ENCODE measurements around the gene SHBG. TPM values are rescaled to one million over a fixed set of nuclear protein-coding genes. Genes with fewer than 3 reads are reported as not detected.

Gene SHBG
- total and polyA plus RNA-seq, 2 experiments from 2014 or later = 0.38 to 0.48 TPM

DNA sequence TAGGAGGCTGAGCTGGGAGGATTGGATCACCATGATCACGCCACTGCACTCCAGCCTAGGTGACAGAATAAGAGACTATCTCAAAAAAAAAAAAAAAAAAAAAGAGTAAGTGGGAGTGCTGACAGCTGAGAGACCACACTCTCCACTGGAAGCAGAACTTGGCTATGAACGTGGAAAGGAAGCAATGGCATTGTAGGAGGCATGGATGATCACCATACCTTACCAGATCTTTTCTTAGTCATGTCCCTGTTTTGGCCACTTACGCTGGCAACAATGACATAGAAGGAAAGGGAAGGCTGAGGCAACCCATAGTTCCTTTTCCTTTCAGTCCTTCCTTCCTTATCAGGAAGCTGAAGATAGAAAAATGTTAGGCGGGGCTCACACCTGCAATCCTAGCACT, 17.1 kb downstream of the SHBG start:
- Histone ChIP-seq H3K9me2 (ENCODE audit: insufficient read depth) (no peaks in the 10 kb centered on the region), H3K79me2 (replicated peaks; ENCODE audit: insufficient read depth) (no peaks in the 10 kb centered on the region), H4K20me1 (replicated peaks; ENCODE audit: insufficient read depth) (no peaks in the 10 kb centered on the region), H3K27ac (ENCODE audit: low read depth) (no peak overlapping the region), H3K36me3 (ENCODE audit: insufficient read depth) (no peaks in the 10 kb centered on the region), H3K4me2 (no peak overlapping the region), H2AFZ (no peak overlapping the region), H3K27me3 (ENCODE audit: insufficient read depth) (peaks cover 23% of the 10 kb centered on the region), H3K4me3 (no peak overlapping the region), H3K4me1 (ENCODE audit: insufficient read depth) (peaks cover 9% of the 10 kb centered on the region; the same call in 1 of the 2 replicates), H3F3A (replicated peaks; ENCODE audit: low read depth) (0 out of 2 replicates have a peak, but pooled peaks cover 4% of the 10 kb centered on the region)
- Mint-ChIP-seq H3K27me3 (ENCODE audit: insufficient read depth, low read depth, poor library complexity) (peaks cover 28% of the 10 kb centered on the region), H3K9me3 (peaks cover 2% of the 10 kb centered on the region; the same call in 1 of the 3 replicates), H3K4me1 (peaks cover 12% of the 10 kb centered on the region), H3K36me3 (ENCODE audit: low read depth) (no peaks in the 10 kb centered on the region), H3K4me3 (no peak overlapping the region), H3K27ac (no peak overlapping the region)
- DNase-seq (ENCODE audit: low spot score) = no peak
- TF ChIP-seq EZH2phosphoT487 (IDR thresholded peaks at IDR 0.05; ENCODE audit: unreplicated experiment) (no peak), CTCF (conservative IDR thresholded peaks at IDR 0.05; ENCODE audit: low read depth in 2 of 2) (no peak), ZNF114 (CRISPR knock-in tag; IDR thresholded peaks at IDR 0.05) (no peak), NANOG (IDR thresholded peaks at IDR 0.05; ENCODE audit: borderline replicate concordance) (no peak), POLR2AphosphoS5 (IDR thresholded peaks at IDR 0.05; ENCODE audit: low read depth) (no peak), STAT1 (IDR thresholded peaks at IDR 0.05; ENCODE audit: unreplicated experiment) (no peak), EZH2 (IDR thresholded peaks at IDR 0.05; ENCODE audit: low read depth, unreplicated experiment) (no peak), CREB1 (CRISPR knock-in tag; IDR thresholded peaks at IDR 0.05; ENCODE audit: low read depth) (no peak), JUNB (IDR thresholded peaks at IDR 0.05; ENCODE audit: unreplicated experiment) (no peak), ZNF331 (CRISPR knock-in tag; IDR thresholded peaks at IDR 0.05; ENCODE audit: low read depth) (no peak)
- TF ChIP-seq, protein P1, sequence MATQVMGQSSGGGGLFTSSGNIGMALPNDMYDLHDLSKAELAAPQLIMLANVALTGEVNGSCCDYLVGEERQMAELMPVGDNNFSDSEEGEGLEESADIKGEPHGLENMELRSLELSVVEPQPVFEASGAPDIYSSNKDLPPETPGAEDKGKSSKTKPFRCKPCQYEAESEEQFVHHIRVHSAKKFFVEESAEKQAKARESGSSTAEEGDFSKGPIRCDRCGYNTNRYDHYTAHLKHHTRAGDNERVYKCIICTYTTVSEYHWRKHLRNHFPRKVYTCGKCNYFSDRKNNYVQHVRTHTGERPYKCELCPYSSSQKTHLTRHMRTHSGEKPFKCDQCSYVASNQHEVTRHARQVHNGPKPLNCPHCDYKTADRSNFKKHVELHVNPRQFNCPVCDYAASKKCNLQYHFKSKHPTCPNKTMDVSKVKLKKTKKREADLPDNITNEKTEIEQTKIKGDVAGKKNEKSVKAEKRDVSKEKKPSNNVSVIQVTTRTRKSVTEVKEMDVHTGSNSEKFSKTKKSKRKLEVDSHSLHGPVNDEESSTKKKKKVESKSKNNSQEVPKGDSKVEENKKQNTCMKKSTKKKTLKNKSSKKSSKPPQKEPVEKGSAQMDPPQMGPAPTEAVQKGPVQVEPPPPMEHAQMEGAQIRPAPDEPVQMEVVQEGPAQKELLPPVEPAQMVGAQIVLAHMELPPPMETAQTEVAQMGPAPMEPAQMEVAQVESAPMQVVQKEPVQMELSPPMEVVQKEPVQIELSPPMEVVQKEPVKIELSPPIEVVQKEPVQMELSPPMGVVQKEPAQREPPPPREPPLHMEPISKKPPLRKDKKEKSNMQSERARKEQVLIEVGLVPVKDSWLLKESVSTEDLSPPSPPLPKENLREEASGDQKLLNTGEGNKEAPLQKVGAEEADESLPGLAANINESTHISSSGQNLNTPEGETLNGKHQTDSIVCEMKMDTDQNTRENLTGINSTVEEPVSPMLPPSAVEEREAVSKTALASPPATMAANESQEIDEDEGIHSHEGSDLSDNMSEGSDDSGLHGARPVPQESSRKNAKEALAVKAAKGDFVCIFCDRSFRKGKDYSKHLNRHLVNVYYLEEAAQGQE (IDR thresholded peaks at IDR 0.05; ENCODE audit: unreplicated experiment) = no peak
- TF ChIP-seq, protein P2, sequence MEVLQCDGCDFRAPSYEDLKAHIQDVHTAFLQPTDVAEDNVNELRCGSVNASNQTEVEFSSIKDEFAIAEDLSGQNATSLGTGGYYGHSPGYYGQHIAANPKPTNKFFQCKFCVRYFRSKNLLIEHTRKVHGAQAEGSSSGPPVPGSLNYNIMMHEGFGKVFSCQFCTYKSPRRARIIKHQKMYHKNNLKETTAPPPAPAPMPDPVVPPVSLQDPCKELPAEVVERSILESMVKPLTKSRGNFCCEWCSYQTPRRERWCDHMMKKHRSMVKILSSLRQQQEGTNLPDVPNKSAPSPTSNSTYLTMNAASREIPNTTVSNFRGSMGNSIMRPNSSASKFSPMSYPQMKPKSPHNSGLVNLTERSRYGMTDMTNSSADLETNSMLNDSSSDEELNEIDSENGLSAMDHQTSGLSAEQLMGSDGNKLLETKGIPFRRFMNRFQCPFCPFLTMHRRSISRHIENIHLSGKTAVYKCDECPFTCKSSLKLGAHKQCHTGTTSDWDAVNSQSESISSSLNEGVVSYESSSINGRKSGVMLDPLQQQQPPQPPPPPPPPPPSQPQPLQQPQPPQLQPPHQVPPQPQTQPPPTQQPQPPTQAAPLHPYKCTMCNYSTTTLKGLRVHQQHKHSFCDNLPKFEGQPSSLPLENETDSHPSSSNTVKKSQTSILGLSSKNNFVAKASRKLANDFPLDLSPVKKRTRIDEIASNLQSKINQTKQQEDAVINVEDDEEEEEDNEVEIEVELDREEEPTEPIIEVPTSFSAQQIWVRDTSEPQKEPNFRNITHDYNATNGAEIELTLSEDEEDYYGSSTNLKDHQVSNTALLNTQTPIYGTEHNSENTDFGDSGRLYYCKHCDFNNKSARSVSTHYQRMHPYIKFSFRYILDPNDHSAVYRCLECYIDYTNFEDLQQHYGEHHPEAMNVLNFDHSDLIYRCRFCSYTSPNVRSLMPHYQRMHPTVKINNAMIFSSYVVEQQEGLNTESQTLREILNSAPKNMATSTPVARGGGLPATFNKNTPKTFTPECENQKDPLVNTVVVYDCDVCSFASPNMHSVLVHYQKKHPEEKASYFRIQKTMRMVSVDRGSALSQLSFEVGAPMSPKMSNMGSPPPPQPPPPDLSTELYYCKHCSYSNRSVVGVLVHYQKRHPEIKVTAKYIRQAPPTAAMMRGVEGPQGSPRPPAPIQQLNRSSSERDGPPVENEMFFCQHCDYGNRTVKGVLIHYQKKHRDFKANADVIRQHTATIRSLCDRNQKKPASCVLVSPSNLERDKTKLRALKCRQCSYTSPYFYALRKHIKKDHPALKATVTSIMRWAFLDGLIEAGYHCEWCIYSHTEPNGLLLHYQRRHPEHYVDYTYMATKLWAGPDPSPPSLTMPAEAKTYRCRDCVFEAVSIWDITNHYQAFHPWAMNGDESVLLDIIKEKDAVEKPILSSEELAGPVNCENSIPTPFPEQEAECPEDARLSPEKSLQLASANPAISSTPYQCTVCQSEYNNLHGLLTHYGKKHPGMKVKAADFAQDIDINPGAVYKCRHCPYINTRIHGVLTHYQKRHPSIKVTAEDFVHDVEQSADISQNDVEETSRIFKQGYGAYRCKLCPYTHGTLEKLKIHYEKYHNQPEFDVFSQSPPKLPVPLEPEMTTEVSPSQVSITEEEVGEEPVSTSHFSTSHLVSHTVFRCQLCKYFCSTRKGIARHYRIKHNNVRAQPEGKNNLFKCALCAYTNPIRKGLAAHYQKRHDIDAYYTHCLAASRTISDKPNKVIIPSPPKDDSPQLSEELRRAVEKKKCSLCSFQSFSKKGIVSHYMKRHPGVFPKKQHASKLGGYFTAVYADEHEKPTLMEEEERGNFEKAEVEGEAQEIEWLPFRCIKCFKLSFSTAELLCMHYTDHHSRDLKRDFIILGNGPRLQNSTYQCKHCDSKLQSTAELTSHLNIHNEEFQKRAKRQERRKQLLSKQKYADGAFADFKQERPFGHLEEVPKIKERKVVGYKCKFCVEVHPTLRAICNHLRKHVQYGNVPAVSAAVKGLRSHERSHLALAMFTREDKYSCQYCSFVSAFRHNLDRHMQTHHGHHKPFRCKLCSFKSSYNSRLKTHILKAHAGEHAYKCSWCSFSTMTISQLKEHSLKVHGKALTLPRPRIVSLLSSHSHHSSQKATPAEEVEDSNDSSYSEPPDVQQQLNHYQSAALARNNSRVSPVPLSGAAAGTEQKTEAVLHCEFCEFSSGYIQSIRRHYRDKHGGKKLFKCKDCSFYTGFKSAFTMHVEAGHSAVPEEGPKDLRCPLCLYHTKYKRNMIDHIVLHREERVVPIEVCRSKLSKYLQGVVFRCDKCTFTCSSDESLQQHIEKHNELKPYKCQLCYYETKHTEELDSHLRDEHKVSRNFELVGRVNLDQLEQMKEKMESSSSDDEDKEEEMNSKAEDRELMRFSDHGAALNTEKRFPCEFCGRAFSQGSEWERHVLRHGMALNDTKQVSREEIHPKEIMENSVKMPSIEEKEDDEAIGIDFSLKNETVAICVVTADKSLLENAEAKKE (CRISPR knock-in tag; IDR thresholded peaks at IDR 0.05) = no peak
- TF ChIP-seq, protein P3, sequence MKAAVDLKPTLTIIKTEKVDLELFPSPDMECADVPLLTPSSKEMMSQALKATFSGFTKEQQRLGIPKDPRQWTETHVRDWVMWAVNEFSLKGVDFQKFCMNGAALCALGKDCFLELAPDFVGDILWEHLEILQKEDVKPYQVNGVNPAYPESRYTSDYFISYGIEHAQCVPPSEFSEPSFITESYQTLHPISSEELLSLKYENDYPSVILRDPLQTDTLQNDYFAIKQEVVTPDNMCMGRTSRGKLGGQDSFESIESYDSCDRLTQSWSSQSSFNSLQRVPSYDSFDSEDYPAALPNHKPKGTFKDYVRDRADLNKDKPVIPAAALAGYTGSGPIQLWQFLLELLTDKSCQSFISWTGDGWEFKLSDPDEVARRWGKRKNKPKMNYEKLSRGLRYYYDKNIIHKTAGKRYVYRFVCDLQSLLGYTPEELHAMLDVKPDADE (IDR thresholded peaks at IDR 0.05) = no peak
- ATAC-seq = no peak

Data from GM23338 (cell line).